NCI-H2227 (cell line): Measurements from ENCODE around the gene MAB21L2.
"Not testable (repeated sequence)": the region's sequence is repeated elsewhere in the genome, so short reads cannot be mapped to it uniquely, and the experiment has no call there.

ENCODE experiments used
- DNase-seq: peaks from one replicate; lab custom pipeline; 2025; ENCODE audit not compliant: unreplicated experiment; lab: John Stamatoyannopoulos, UW

MAB21L2 gene

DNA sequence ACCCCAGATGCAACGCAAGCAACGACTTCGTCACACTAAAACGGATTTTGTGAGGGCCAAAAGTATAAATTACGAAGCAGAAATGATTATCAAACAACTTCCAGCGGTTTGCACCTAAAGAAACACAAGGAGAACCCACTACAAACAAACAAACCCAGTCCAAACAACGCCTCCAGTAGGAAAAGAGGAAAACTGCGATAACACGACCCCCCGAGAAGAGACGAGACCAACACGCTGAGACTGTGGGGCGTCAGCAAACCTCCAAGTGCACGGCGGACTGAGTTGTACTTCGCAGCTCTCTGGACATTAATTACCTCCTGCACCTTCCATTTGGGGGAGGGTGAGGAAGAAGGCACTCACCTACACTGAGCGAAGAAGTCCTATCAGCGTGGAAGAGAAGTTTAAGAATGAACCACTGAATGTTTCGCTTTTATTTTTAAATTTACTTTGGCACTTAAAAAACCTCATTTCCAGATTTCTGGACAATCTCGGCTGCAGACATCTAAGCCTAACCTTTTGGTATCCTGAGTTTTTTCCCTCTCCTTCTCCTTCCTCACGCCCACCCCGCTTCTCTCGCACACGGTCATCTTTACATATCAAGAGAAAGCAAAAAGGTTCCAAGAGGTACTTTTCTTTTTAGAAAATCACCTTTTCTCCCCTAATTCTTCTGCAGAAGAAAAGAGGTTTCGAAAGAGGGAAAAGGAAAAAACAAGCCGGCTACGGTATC, at the start of gene MAB21L2:
MAB21L2 (plus strand) TSS at position 6 of the 727 bp plus-strand sequence. CDS start 879 bp downstream, outside the sequence.
- DNase-seq: no peak

DNA sequence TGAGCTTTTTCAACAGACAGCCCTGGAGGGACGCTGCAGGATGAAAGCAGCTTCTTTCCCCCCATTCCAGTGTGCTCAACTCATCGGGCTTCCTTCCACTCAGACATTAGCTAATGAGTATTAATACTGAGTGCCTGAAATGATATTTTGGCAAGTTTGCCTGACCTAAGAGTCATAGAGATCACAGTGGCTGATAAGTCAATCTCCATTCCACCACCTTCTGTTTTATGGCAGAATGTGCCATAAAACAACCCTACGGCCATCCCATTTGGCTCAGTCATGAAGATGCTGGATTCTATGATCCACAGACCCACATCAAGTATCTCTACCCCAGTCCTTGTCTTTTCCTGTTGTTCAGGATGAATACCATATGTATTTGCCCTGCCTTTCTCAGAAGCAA, 48.3 kb upstream of the MAB21L2 start:
- no peak for DNase-seq

DNA sequence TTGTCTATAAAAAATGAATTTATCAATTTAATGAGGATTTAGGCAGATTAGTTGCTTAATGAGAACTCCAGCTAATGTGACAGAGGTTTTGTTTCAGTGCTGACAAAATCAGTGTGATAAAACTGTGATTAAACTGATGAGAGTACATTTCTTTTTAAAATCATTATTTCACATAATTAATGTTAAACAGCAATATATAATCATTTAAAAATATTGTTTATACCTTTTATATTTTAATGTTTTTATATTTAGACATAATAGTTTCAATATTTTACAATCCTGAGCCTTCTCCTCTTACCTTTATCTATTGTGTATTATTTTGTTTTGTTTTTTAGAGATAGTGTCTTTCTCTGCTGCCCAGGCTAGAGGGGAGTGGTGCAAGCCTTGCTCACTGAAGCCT, 47.1 kb upstream of the MAB21L2 start:
- no peak for DNase-seq

DNA sequence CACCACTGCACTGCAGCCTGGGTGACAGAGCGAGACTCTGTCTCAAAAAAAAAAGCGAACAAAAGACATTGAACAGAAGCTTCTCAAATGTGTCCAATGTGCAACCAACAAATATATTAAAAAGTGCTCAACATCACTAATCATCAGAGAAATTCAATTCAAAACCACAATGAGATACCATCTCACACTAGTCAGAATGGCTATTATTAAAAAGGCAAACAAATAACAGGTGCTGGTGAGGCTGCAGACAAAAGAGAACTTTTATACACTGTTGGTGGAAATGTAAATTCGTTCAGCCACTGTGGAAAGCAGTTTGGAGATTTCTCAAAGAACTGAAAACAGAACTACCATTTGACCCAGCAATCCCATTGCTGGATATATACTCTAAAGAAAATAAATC, 44.0 kb upstream of the MAB21L2 start:
- not testable (repeated sequence) for DNase-seq

DNA sequence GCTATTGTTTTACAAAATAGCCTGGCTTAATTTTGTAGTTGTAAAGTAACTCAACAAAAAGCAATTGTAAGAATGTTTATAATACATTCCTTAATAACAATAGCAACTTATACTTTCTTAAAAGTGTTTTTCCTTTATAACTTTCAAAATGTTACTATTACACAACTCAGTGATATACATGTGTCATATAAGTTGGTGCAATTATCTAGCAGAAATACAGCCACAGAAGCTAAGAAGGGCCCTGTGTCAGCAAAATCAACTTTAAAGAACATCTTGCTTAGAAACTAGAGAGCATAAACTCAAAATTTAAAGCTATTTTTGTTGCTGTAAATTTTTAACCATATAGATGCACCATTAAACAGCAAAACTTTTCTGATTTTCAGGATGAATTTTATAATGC, 41.4 kb upstream of the MAB21L2 start:
- no peak for DNase-seq

DNA sequence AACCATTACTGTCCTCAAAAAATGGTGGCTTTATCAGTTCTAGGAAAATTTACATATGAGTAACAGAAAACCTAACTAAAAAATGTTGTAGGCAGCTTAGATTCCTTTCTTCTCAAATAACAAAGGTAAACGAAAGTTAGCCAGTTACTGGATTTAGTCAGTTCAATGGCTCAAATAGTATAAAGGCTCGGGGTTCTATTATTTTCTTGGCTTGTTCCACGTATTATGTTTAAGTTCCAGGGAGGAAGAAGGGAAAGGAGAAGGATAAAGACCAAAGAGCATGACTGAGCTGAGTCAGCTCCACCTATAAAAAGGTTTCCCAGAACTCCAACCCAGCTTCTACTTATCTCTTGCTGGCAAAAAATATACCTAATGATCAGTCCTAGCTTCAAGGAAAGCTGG, 41.0 kb upstream of the MAB21L2 start:
- no peak for DNase-seq

DNA sequence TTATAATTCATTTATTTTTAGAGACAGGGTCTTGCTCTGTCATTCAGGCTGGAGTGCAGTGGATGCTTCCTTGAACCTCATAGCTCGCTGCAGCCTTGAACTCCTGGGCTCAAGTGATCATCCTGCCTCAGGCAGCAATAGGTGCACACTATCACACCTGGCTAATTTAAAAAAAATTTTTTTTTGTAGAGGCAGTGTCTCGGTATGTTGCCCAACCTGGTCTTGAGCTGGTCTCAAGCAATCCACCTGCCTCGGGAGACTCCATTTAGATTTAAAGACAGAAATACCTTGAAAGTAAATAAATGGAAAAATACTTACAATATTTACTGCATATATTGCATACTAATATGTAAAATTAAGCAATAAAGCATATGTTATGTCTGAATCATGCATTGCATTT, 40.3 kb upstream of the MAB21L2 start:
- DNase-seq: no peak

DNA sequence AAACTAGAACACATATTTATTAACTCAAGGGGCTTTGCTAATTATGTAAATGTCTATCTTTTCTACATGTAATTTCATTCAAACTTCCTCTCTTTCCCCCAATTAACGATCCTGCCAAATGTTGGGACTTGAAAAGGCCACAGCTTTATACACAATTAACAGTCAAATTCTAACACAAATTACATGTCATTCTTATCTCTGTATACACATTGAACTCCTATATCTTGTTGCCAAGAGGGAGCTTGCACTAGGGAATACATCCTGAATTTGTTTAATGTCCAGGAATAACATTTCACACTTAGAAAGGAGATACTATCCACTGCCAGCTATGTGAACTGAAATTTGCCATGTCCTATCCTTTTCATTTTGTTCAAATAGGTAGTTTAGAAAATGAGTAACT, 38.9 kb upstream of the MAB21L2 start:
- no peak for DNase-seq

DNA sequence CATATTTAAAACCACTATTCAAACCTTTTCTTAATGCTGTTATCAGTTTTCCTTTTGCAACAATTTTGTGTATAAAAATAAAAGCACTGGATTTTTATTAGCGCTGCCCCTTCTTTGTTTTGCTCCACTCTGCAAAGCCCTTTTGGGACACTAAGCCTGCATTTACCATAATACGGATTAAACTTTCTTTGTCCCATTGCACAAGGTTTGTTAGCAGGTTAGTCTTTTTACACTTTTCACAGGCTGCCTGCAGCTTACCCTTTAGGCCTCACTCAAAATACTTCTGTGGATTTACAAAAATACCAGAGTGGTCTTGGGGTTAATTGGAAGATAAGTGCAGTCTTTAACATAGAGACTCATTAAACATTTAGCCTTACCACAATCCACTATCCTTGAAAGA, 35.7 kb upstream of the MAB21L2 start:
- DNase-seq: no peak

DNA sequence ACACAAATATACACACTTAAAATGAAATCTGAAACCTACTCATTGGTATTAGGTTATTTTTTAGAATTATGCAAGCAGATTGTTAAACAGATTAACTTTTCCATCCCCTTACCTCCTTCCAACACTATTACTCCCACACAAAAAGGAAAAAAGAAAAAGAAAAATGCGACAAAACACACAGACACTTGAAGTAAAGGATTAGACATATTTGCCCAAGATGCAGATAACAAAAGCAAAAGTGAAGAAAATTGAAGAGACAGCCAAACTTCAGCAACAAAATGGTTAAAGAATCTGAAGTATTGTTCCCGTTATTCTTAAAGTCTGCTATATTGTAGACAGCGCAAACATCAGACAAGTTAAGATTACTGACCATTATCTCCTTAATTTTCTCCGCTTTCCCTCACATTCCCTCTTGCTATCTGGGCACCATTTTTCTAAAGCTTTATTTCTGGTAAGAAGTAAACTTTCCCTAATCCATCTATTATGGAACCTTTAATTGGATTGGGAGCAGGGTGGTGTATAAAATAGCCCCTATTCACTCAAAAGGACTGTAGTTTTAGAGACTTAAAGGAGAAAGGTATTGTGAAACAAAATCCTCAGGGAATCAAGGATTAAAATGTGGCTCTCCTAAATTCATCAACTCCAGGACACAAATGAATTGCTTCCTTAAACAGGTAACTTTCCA, 34.7 kb upstream of the MAB21L2 start:
- DNase-seq: no peak

DNA sequence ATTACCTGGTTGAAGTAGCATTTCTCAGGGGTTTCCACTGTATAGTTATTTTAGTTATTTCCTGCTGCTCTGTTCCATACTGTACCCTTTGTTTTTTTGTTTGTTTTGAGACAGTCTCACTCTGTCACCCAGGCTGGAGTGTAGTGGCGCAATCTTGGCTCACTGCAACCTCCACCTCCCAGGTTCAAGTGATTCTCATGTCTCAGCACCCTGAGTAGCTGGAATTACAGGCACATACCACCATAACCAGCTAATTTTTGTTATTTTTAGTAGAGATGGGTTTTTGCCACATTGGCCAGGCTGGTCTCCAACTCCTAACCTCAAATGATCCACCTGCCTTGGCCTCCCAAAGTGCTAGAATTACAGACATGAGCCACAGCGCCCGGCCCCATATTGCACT, 24.1 kb upstream of the MAB21L2 start:
- not testable (repeated sequence) for DNase-seq

DNA sequence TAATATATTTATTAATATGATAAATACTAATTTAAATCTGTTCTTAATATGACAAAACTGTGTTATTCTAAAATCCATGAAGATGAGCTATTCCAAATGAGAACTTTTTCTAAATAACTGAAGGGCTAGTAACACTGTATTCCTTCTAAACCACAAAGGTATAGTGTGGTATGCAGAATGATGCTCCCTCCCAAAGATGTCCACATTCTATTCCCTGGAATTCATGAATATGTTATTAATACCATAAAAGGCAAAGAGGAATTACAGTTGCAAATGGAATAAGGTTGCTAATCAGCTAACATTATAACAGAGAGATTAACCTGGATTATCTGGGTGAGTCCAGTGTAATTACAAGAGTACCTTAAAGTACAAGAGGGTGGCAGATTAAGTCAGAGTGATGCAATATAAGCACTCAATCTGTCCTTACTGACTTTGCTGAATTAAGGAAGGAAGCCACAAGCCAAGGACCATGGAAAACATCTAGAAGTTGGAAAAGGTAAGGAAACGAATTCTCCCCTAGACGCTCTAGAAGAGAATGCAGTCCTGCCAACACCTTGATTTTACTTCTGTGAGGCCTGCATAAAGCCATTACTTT, 20.7 kb upstream of the MAB21L2 start:
- no peak for DNase-seq

DNA sequence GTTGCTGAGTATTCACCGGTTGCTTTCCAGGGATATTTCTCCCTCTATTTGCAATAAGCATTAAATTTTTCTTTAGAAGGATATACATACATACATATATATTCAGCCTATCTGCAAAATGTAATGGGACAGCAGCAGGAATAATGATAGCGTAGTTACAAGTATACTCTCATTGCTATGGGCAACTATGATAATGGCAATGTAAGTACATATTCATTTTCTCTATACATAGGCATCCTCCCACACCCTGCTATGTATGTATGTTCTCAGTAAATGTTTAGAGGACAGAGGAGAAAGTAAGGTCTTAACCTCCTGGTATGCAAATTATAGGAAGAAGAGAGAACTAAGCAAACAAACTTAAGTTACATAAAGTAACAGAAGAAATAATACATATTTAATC, 19.7 kb upstream of the MAB21L2 start:
- DNase-seq: no peak

DNA sequence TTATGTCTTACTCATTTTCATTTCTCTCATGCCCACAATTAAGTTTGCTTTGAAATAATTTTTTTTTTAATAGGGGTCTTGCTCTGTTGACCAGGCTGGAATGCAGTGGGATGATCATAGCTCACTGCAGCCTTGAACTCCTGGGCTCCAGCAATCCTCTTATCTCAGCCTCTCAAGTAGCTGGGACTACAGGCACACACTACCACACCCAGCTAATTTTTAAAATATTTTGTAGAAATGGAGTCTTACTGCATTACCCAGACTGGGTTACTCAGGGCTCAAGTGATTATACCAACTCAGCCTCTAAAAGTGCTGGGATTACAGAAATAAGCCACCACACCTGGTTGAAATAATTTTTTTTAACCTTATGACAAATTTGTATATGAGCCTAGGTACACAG, 19.2 kb upstream of the MAB21L2 start:
- DNase-seq: no peak

DNA sequence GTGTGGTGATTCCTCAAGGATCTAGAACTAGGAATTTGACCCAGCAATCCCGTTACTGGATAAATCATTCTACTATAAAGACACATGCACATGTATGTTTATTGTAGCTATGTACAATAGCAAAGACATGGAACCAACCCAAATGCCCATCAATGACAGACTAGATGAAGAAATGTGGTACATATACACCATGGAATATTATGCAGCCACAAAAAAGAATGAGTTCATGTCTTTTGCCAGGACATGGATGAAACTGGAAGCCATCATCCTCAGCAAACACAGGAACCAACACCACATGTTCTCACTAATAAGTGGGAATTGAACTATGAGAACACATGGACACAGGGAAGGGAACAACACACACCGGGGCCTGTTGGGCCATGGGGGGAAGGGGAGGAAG, 17.0 kb upstream of the MAB21L2 start:
- not testable (repeated sequence) for DNase-seq

DNA sequence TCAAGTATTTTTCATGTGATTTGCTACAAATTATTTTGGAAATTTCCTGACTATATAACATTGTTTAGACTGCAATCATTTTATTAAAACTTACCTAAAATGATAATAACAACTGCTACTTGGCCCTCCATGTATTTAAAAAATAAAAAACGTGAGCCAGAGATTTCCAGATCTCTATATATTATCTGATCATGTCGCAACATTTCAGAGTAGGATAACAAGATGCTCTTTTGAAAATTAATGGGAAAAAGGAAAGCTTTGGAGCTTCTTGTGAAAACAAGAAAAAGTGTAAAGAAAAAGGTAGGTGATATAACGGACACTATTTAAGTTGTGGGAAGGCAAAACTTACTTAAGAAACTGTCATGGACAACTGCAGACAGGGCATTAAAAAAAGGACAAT, 14.9 kb upstream of the MAB21L2 start:
- DNase-seq: no peak

DNA sequence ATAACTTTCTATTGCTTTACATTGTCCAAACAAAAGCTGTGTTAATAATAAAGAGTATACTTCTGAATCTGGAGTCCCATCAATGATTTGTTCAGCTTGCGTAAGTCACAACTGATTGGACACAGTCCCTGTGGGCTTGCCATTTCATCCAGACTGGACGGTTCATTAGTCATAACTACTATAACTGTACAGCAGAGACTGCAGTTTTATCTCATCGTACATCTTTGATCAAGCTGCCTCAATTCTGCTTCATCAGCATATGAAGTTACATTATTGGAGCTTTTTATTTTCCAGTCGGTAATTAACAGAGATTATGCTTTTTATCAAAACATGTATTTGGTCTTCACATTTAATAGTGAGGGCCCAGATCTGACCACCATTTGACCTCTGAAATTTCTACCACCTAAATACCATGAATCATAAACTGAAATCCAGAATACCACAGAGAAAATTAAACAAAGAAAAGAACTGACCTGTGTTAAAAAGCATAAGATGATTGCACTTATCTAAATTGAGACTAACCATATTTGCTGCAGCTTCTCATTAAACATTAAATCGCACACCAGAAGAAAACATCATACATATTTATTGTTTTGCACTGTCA, 12.5 kb upstream of the MAB21L2 start:
- DNase-seq: no peak

DNA sequence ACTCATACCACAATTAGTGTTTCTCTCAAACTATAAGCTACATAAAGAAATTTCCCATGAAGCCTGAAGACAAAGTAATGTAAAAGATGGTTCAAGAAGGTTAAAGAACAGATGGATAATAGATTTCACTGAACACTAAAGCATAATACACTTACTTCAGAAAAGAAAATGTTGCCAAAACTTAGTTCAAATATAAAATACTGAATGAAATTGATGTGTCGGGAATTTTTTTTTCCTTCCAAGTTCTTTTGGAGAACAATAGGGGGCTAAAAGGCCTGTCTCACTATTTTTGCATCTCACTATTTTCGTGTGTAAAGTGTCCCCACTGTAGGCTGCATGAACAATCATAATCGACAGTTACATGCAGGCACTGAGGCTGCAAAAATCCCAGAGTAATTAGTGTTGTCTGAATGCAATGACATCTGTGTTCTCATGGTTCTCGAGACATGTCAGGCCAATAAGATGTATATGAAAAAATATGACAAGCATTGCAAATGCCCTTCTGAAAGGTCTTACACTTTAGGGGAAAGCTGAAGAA, 11.9 kb upstream of the MAB21L2 start:
- DNase-seq: no peak

DNA sequence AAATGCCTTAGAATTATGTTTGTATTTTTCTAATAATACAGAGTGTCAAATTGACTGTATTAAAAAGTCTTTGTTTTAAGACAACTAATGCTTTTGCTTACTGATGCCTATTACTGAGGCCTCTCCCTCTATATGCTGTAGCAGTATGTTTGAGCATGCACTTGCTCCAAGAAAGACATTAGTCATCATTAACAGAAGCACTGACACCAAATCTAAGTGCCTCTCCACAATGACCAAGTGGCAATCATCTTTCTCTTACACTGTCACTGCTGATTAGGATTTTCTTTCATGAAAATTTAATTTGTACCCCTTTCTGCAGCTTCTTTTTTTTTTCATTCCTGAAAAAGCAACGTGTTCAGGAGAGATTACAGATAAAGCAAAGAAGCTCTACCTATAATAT, 11.1 kb upstream of the MAB21L2 start:
- DNase-seq: peak; percentile 22

DNA sequence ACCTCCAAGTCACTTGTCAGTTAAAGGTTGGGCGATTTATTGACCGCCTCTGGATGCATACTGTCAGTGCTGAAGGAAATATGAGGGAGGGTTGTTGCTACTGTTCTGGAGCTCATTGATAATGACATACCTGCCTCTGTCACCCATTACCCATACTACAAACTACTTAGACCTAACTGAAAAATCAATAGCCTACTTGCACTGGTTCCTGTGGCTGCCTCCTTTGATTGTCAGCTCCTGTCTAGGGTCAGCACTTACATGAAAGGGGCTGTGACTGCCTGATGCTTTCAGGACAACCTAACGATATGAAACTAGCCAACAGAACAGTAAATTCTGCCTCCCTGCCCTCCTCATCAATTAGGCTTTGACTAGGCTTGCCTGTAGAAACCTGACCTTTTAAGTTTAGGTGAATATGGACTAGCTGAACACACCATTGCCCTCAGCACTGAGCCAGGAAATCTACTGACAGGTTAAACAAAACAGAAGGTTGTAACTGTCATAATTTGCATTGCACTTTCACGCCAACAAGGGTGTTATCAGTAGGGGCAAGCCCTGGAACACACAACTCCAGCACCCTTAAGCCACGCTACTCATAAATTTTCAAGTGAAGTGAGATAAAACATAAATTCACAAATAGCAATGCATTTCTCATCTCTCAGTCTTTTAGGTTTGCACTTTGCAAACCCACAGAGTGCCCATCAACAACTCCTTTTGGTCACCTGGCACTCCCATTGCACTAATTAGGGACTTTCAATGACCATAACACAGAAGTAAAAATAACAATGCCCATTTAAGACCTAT, 9.0 kb upstream of the MAB21L2 start:
- DNase-seq: peak; percentile 45

DNA sequence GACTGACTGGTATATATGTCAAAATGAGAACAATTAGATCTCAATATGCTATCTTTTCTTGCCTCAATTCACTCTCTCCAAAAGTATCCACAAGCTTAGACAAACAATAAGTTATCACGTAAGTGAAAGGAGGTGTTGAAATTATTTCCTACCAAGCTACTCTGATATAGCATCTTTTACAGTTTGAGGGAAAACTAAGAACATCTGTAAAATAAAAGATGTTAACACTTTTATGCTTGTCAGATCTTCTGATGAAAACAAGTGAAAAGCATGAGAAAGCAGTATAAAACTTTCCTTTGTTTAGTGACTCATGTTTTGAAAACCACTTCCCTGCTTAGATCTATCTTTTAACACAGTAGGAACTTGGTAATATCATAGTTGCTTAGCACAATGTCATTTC, 8.4 kb upstream of the MAB21L2 start:
- no peak for DNase-seq
